Fibroblast of peridontal ligament (primary cell): ENCODE results near the gene CCDC187.
A peak's percentile ranks its signal among the peaks of the same experiment; 100 is the strongest.

Experiments
- DNase-seq: peaks from one replicate; pipeline ENCODE4 v3.0.0-alpha.2; 2010; ENCODE audit errors: extremely low read depth

The CCDC187 gene

DNA sequence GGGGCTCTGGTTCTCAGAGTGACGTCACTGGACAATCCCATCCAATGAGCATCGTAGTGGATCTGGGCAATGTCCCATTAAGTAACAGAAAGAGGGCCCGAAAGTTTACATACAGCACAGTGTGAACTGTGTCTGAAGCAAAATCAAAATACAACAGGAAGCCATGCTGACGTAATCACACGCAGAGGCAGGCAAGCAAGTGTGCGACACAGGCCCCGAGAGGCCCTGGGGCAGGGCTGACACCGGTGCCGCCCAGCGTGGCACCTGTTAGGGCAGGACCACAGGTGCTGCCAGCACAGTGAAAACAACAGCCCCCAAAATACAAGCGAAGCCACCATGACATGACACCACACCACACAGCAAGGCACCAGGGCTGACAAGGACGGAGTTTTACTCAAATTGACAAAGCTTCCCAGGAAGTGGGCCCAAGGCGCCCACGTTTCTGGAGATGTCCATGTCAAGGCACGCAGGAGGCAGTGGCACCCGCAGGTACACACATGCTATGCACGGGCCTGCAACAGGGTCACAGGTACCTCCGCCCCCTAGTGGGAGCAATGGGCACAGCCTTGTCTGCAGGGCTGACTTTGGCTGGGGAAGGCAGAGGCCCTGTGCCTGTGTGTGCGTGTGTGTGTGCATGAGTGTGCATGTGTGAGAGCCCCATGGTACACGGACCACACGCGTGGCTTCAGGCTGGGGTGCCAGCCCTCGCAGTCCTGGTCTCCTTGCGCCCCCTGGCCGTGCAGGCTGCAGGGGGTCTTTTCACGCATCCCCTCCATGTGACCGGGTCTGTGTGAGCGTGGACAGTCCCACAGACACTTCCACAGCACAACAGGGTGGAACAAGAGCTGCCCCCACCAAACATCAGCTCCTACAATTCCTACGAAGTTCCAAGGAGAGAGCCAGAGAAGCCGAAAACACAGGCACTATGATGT is 77.9 kb downstream of the CCDC187 start:
- DNase-seq: peak; percentile 26

DNA sequence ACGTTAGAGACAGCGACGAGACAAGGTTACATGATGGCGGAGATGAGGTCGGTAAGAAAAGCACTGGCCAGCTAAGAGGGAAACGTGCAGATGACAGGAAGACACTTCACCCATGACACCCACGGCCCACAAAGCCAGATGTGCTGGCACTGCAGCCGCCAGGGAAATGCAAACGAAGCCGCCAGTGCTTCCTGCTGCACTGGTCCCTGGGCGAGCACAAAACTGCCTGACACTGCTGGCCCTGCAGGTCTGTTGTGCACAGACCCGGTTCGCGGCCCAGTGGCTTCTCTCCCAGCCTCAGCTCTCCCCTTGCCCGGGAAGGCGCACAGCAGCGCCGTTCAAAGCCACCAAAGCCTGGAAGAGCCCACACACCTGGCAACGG is 78.5 kb downstream of the CCDC187 start:
- no peak for DNase-seq

DNA sequence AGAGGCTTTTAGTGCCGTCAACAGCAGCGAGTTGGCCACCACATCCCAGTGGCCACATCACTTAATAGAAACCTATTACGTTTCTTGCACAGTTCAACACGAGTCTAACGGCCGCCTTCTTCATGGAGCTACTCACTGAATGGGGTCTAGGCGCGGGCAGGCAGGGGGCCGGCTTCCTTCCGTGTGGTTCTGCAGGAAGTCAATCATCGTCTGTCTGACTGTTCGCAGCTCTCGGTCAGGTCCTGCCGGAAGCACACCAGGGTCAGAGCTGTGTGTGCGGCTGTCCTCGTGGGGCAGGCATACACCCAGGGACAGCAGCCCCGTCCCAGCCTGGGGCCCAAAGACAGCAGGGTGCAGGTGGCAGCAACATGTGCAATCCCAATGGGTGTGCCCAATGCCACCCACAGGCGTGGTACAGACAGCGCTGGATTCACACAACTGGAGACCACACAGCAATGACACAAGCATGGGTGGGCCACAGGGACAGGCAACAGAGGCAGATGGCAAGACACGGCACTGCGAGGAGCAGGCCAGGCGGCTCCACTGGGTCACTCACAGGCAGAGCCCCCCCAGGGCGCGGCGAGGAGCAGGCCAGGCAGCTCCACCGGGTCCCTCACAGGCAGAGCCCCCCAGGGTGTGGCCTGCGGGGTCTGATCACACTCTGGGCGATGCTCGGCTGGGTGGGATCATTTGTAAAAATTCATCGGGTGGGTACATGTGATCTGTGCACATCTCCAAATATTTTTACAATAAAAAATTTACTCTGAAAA is 79.8 kb downstream of the CCDC187 start:
- no peak for DNase-seq

DNA sequence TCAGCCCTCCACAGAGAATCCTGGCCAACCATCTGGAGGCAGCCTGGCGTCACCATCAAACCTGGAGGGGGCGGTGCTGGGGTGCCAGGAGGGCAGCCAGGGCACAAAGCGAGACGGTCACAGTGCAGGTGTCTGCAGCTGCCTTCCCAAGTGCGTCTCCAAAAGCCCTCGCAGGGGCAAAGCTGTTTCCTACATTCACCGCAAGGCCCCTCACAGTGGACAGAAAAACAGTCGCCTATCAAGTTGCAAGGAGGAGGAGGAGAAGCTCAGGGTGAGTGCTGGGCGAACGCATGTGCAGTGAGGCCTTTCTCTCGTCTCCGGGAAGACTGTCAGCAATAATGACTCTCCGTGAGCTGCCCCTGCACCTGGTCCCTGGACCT is 81.0 kb downstream of the CCDC187 start:
- no peak for DNase-seq

DNA sequence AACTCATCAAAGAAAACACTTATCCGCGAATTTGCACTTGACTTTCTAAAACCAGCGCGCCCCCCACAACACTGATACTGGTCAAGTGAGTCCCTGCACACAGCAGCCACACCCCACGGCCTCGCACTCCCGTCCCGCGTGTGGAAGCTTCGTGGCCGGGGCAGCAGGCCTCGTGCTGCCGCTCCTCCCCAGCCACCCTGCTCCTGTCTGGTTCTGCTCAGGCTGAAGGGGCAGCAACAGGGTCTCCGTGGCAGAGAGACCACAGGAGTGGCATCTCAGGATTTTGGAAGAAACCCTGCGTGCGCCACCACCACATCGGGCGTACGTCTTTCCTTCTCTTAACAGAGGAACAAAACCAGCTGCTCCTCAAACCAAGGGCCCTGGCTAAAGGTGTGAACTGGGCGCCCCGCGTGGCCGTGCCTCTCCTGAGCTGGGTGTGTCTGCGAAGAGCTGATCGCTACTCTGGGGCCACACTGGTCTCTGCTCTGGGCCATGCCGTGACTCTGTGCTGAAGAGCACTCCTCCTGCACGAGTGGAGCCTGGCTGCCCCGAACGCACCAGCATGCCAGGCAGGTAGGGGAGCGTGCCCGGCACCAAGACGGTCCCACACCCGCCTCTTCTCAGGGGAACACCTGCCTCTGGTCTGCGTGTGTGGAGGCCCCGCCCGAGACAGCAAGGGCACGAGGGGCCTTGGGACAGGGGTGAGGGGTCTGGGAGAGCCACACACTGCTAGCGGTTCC is 81.6 kb downstream of the CCDC187 start:
- no peak for DNase-seq

DNA sequence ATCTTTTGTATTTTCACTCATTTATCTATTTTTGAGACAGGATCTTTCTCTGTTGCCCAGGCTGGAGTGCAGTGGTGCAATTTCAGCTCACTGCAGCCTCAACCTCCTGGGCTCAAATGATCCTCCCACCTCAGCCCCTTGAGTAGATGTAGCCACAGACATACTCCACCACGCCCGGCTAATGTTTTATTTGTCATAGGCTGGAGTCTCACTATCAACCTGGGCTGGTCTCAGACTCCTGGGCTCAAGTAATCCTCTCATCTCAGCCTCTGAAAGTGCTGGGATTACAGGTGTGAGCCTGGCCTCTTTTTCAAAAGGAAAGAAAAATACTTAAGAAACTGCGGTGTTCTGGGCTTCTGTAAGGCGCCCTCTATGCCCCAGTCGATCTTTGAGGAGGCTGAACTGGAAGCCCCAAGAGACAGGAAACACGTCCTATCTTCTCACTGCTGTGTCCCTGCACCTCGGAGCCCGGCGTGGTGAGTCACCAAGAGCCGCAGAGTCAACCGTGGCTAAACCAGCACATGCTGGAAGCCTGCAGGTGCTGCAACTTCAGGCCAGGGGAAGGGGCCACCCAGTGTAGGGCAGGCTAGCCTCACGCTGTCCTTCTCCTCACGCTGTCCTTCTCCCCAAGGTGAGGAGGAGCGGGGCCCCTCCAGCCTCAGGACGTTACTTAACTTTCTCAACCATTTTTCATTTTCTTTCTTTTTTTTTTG is 83.7 kb downstream of the CCDC187 start:
- no peak for DNase-seq

DNA sequence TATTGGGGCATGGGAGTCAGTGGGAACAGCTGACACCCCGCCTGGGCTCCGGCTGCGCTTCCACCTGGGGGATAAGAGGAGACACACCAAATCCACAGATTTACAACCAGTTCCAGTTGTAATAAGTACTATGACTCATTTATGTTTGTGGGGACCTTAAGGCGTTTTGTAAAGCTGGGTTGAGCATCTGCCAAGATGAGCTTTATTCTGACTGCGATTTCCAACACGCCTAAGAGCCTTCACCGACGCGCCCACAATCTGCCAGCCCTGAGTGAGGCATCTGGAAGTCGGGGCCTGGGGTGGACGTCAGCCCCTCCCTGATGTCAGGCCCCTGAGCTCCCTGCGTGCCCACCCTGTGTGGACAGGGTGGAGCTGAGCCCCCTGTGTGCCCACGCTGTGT is 84.6 kb downstream of the CCDC187 start:
- DNase-seq: no peak

DNA sequence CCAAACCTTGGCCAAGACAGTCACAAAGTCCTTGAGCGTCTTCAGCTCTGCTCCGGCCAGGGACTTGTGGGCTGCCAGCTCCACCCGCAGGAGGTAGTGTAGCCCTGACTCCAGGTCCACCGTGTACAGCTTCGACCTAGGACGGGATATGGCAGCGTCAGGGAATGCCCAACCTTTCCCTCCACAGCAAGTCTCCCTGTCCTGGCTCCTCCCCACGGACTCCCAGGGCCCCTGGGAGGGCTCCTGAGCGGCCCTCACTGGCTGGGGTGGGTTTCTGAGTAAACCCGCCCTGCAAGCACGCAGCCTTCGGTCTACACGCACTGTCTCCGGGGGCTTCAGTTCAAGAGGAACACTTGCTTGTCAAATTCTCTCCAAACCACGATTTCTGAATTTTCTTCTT is 85.2 kb downstream of the CCDC187 start:
- no peak for DNase-seq

DNA sequence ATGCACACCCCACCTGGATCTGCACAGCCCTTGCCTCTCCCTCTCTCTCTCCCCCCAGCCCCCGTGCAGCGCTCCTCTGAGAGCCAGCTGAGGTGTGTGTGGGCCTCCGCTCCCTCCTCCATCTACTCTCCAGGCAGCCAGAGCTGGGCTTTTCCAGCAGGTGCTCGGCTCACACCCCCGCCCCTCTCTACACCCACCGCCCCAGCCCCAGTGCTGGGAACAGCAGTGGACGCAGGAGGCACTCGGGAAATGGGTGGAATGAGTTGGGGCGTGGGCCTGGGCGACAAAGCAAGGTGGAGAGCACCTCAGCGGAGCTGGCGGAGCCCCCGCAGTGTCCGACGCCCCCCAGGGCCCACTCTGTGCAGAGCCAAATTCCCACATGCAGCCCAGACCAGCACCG is 85.6 kb downstream of the CCDC187 start:
- DNase-seq: no peak

DNA sequence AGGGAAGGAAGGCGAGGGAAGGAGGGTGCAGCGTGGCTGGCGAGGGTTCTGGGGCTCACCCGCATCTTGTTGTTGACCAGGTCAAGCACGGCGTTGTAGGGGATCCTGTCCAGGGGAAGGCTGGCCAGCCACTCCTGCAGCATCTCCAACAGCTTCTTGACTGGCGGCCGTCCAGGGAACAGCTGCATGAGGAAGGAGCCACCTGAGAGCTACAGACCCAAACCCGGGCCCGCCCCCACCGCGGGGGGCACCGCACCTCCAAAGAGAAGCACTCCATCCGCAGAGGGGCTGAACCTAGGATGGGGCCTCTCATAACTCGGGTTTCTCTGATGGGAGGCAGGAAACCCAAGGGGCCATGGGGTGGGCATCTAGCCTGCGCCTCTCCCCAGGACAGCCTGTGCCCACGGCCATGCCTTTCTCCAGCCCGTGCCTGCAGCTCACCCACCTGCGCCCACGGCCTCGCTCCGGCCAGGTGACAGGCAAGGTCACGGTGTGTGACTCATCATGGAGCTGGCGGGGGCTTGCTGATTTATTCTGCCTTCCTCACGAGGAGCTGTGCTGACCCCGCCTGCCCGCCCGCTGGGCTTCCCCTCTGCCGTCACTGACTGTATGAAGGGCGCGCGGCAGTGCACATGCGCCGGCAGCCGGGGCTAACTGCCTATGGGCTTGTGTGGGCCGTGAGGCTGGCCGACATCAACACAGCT is 87.2 kb downstream of the CCDC187 start:
- no peak for DNase-seq

DNA sequence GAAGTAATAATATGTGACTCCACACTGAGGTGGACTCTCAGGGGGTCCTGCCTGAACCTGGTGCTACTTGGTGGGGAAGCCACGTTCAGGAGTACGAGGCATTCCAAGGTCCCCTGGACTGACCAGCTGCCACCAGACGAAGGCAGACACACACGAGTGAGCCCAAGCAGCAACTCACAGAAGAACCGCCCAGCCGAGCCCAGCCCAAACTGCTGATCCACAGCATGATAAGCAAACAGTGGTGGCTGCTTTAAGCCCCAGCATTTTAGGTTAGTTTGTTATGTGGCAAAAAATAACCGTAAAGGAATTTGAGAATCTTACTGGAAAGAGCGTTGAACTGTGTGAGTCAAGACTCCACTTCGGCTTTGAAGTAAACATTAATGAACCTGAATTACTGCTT is 90.2 kb downstream of the CCDC187 start:
- no peak for DNase-seq

DNA sequence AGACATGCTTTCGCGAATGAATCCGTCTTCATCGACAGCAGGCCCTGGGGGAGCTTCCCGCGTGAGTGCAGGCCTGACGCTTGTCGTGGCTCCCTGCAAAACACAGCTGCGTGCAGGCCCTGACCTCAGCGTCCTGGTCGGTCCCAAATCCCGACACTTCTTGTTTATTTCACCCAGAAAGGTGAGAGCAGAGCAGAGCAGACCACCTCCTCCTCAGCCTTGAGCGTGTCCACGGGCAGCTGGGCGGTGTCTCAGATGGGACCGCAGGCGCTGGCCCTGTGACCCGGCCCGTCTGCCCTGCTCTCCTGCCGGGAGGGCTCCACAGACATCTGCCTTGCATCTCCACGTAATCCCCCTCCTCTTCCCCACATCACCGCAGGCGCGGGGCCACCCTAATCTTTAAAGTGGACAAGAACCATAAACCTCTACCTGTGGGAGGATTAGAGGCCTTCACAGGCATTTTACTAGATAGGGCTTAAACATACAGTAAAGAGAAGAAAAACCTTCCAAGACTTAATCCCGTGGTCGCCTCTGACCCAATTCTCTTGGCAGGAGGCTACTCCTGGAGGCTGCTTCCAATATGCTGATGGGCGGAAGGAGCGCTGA is 91.4 kb downstream of the CCDC187 start:
- DNase-seq: no peak

DNA sequence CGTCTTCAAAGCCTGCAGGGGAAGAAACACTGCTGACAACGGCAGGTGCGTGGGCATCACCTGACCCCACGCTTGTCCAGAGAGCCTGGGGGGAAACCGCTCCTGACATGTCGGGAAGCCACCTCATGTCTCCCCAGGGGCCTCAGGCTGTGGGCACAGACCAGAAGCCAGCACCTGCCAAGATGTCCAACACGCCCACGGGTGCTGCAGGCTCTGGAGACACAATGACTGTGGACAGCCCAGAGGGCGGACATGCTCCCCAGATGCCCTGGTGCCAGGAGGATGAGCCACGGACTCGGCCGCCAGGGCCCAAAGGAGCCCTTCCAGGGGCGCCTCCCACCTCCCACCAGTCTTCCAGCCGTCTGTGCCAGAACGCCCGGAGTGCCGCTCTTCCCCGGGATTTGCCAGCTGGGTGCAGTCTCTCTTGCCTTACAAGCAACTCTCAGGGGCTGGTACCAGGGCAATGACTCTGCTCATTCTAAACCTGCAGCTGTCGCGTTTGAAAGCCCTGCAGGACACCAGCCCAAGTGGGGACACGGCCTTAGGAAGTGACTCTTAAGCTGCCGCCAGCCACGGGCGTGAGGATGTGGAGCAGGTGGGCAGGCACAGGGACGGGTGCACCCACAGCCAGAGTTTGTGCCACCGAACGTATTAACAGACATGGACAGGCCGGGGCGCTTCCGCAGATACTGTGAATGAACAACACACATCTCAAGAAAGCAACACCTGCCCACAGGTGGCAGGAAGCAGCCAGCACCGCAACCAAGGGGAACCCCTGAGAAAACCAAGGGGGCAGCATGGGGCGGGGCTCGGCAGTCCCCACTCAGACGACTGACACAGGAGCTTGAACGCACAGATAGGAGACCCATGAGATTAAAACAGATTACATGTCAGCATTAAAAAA is 92.2 kb downstream of the CCDC187 start:
- DNase-seq: no peak

DNA sequence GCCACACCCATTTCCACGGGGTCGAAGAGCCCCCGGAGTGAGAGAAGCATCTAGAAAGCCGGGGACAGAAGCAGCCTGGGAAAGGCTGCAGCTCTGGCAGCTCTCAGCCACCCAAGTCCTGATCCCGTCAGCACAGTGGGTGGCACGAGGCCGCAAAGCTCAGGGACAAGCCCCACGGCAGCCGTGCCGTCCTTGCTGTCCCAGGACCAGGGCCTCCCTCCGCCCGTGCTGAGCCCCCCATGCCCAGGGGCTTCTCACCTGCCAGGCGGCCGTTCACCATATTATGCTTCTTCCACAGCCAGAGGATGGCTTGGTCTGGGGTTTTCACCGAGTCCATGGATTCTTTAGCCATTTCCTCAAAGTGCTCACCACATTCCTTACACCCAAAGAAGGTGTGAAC is 92.9 kb downstream of the CCDC187 start:
- no peak for DNase-seq

DNA sequence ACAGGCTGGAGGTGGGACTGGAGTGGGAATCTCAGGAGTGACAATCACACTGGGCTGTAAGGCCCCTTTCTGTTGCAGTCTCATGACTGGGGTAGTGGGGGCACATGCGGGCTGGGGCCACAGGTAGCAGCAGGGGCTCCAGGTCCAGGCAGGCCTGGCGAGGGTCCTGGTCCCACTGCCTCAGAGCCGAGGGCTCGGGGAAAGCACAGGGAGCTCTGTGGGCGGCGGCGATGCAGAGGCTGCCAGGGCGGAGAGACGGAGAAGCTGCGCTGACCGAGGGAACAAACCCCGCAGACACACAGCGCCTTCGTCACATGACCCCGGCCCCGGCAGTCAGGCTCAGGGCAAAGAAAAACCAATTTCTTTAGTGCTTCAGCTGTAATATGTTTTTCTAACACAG is 93.6 kb downstream of the CCDC187 start:
- no peak for DNase-seq

DNA sequence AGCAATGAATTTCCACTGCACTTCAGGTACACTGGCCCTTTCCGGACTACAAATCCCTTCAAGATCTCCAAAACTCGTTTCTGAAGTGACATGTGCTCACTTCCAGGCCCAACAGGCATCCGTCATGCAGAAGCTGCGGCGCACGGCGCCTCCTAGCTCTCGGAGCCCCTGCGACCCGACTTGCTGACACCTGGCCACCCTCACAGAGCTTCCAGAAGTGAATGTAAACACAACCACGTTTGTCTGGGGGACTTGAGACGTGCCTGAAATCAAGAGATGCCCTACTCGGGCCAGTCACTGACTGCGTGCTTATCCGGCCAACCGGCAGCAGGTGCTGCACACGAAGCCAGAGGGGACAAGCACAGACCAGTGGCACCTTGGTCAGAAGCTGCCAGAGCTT is 94.1 kb downstream of the CCDC187 start:
- no peak for DNase-seq

DNA sequence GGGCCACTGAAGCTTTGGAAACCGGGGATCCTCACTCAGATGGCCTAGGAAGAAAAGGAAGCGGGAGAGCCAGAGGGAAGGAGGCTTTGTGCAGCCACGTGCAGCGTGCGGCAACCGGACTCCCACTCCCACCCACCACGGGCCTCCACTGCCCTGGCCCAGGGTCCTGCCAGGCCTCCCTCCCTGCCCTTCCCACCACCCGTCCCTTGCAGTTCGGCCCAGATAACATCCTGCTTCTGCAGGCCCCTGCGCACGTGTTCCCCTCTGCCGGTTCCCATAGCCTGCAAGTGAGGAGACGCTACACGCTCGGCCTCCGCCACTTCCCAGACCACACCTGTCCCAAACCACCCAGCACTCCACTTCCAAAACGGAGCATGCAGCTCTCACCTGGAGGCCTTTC is 94.7 kb downstream of the CCDC187 start:
- DNase-seq: no peak

DNA sequence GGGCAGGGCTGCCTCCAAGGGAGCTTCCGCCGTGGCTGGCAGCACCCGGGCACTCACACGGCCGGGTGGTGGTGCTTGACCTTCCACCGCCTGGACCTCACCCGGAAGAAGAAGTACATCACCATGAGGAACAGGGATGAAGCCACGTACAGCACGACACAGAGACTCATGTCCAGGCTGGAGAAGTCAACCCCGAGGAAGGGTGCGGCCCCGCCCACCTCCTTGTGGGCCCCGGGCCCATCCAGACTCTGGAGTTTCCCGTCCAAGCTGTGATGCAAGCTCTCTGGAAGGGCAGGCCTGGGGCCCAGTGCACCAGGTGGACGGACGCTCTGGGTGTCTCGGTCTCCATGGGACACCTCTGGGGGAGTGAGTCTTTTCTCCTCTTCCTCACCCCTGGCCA is 95.2 kb downstream of the CCDC187 start:
- DNase-seq: no peak

DNA sequence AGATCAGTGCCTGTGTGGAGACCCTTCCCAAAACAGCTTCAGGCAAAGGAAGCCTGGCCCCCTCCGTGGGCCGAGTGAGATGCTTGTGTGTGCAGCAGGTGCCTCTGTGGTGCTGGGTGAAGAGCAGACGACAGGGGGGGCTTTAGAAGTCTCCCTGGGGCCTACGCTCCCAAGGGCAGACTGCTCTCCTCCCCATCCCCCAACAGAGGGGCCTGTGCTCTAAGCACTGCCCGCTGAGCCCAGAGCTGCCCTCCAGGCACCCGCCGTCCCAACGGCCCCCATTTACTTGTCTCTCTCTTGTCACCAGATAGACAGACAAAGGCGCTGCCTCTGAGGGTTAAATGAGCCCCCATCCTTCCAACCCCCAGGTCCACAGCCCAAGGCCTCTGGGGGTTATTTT is 96.3 kb downstream of the CCDC187 start:
- no peak for DNase-seq
